Gastroesophageal sphincter (tissue), 4 donors: Measurements from ENCODE around the gene ACTC1. TPM values are rescaled to one million over a fixed set of nuclear protein-coding genes. Genes with fewer than 3 reads are reported as not detected.

Experiments
- ATAC-seq: fragments of 150-250 bp; one replicate; pipeline ENCODE4 v1.9.1; 2016; ENCODE audit warnings: mild to moderate bottlenecking, moderate library complexity
- H3K27ac ChIP-seq, 4 donors: fragments of 200-600 bp; sonication (generic) in 3 of 4; 1 replicate in 3 of 4; 2 replicates in 1 of 4; pipeline ENCODE4 v1.5.1; 2016 to 2019
- H3K27me3 ChIP-seq: fragments of 200-600 bp; sonication (generic); one replicate; pipeline ENCODE4 v1.5.1; 2019
- H3K36me3 ChIP-seq, 2 donors: fragments of 200-600 bp; sonication (generic); one replicate each; pipeline ENCODE4 v1.5.1; 2019; ENCODE audit warnings: control low read depth in 1 of 2
- H3K4me1 ChIP-seq, 3 donors: fragments of 200-600 bp; sonication (generic); 1 replicate in 2 of 3; 2 replicates in 1 of 3; pipeline ENCODE4 v1.5.1; 2016 to 2019; ENCODE audit warnings: control low read depth in 2 of 3
- H3K4me3 ChIP-seq, 2 donors: fragments of 200-600 bp; sonication (generic); one replicate each; pipeline ENCODE4 v1.5.1; 2019; ENCODE audit warnings: mild to moderate bottlenecking in 1 of 2, moderate library complexity in 1 of 2
- H3K9me3 ChIP-seq, 3 donors: fragments of 200-600 bp; sonication (generic); one replicate each; pipeline ENCODE4 v1.5.1; 2017 to 2019; ENCODE audit warnings: control low read depth in 2 of 3
- CTCF ChIP-seq, 4 experiments: fragments of 200-600 bp in 2 of 4; fragments of 450-650 bp in 2 of 4; sonication (generic) in 1 of 4; IDR thresholded peaks; one replicate each; pipeline ENCODE4 v1.5.1; 2017 to 2019; ENCODE audit warnings: antibody characterized with exemption in 4 of 4, mild to moderate bottlenecking in 2 of 4, moderate library complexity in 2 of 4
- EP300 ChIP-seq: sonication (generic); formaldehyde crosslinking; IDR thresholded peaks from one replicate; pipeline ENCODE4 v1.6.1; 2017; ENCODE audit warnings: antibody characterized with exemption, mild to moderate bottlenecking
- POLR2A ChIP-seq, 2 donors: fragments of 450-650 bp; IDR thresholded peaks; one replicate each; pipeline ENCODE4 v1.6.1; 2017; ENCODE audit warnings: antibody characterized with exemption in 2 of 2, mild to moderate bottlenecking in 2 of 2, moderate library complexity in 1 of 2
- POLR2AphosphoS5 ChIP-seq: sonication (generic); formaldehyde crosslinking; IDR thresholded peaks from one replicate; pipeline ENCODE4 v1.6.1; 2017; ENCODE audit warnings: antibody characterized with exemption
- WGBS, 2 donors: methylation state at CpG; one replicate each; pipeline ENCODE4 v1.1.5; 2018; ENCODE audit warnings: low coverage in 1 of 2; 5-methylcytosine and 5-hydroxymethylcytosine counted together
- total RNA-seq, 4 donors: library from RNA; depleted of rRNA; stranded (reverse); fragments of >200 nt; gene quantifications; one replicate each; pipeline ENCODE4 v1.1.0, GENCODE V29; 2016

Gene ACTC1
- 10 to 100 TPM in 1 of 4 donors, 1 to 10 TPM in 3; 6.6 to 24.2 (median 8.9) TPM for total RNA-seq

DNA sequence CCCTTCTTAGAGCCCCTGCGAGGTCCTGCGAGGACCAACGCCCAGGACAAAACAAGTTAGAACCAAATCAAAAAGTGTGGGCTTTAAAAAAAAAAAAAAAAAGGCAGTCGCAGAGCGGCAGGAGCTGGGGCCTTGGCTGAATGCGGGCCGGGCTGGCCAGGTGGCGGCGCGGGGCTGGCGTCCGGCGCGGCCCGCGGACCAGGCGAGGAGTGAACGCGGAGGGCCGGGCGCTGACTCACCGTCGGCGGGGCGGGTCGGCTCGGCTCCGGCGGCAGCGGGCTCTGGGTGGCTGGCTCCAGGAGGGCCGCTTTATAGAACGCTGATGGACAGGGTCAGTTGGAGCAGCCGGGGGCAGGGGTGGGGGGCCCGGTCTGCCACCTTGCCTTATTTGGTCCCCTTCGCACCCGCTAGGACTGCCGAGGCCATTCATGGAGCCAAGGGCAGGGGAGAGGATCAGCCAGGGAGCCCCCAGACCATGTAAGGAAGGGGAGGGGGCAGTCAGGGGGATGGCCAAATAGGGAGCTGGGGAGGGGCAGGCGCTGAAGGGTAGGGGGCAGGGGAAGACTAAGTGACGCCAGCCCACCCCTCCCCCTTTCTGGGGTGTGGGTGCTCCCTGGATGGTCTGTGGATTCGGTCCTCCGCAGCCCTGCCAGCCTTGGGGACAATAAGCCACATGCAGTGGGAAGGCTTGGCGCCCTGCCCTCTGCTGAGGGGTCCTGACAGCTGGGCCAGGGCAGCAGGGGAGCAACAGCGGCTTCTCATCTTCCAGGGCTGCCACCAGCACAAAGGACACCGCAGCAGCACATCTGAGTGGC, at the start of gene ACTC1:
Gene ACTC1, minus strand, starts transcription at position 283 of the 815 bp plus-strand sequence. CDS start 741 bp downstream, outside the sequence.
- H3K9me3 ChIP-seq, result no peaks in the 10 kb centered on the region
- peak in 2 of 4 experiments; percentile 21 to 31 for TF ChIP-seq CTCF (IDR thresholded peaks at IDR 0.05)
- TF ChIP-seq POLR2AphosphoS5, result no peak
- ATAC-seq, result peak; percentile 87
- H3K36me3 ChIP-seq, result no peaks in the 10 kb centered on the region
- H3K4me3 ChIP-seq, result peak within 1 kb of the TSS in 1 of 2 donors; percentile 40
- H3K27ac ChIP-seq, result peak within 1 kb of the TSS in 1 of 4 donors; percentile 24
- peaks cover 24% of the 10 kb centered on the region for H3K27me3 ChIP-seq
- WGBS, 2 donors, result 3 to 4% methylated on average over 5 to 23 of the region's 44 CpGs
- H3K4me1 ChIP-seq, result peaks cover 0 to 27% (median 9%) of the 10 kb centered on the region in 3 donors

GRCh38 chr15:34841262-34841725, 45.9 kb upstream of the ACTC1 start:
- no peak for ATAC-seq
- no peaks in the 10 kb centered on the region for H3K9me3 ChIP-seq
- H3K4me3 ChIP-seq, result no peak overlapping the region
- H3K27ac ChIP-seq, result no peak overlapping the region
- peaks cover 0 to 10% (median 0%) of the 10 kb centered on the region in 3 donors for H3K4me1 ChIP-seq
- H3K36me3 ChIP-seq, result no peaks in the 10 kb centered on the region
- H3K27me3 ChIP-seq, result no peaks in the 10 kb centered on the region
- TF ChIP-seq EP300 (no peak), POLR2AphosphoS5 (peak; percentile 13), POLR2A (IDR thresholded peaks at IDR 0.05) (no peak), CTCF (IDR thresholded peaks at IDR 0.05) (no peak)

DNA sequence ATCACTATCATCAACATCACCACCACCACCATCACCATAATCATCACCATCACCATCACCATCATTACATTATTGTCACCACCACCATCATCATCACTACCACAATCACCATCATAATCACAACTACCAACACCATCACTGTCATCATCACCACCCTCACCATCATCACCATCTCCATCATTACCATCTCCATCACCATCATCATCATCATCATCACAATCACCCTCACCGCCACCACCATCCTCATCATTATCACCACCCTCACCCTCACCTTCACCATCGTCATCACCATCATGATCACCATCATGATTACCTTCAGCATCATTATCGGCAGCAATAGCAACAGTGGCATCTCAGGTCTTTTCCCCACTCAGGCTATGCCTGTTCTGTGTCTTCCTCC, 42.9 kb upstream of the ACTC1 start:
- WGBS, 2 donors, result 94 to 96% methylated on average over 3 of the region's 3 CpGs
- peaks cover 0 to 7% (median 0%) of the 10 kb centered on the region in 3 donors for H3K9me3 ChIP-seq
- peaks cover 0 to 10% (median 0%) of the 10 kb centered on the region in 3 donors for H3K4me1 ChIP-seq
- H3K27me3 ChIP-seq, result no peaks in the 10 kb centered on the region
- TF ChIP-seq CTCF (IDR thresholded peaks at IDR 0.05) (no peak), POLR2AphosphoS5 (no peak), POLR2A (IDR thresholded peaks at IDR 0.05) (no peak), EP300 (no peak)
- no peak for ATAC-seq
- no peak overlapping the region for H3K27ac ChIP-seq
- H3K4me3 ChIP-seq, result no peak overlapping the region
- H3K36me3 ChIP-seq, result no peaks in the 10 kb centered on the region

DNA sequence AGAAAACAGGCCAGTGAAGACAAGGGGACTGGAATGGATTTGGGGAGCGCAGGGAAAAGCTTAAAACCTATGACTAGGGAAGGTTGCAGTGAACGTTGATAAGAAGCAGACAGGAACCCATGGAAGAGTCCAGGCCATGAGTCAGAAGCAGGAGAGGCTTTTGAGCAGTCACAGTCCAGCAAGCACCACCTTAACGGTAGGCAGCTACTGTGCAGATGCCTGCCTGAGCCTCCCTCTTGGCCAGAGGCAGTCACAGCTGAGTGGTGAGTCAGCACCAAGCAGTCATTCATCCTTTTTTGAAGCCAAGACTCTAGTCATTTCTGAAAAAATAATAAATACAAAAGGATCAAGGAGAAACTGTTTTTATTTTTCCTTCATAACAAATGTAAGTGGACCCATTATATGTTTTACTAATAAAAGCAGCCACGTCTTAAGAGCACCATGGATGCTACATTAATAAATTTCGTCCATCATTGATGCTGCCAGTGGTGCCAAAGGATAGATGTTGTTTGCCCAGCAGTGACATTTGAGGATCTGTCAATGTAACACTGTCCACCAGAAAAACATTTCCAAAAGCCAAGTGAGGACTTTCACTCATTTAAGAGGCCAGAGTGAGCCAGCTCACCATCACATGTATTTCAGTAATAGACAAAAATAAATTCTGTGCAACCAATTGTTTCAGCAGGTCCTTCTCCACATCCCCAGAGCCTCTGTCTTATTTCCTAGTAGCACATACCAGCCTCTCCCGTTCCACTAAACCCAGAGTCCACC, 42.1 kb upstream of the ACTC1 start:
- Histone ChIP-seq H3K27me3 (no peaks in the 10 kb centered on the region), H3K27ac (no peak overlapping the region), H3K9me3 (peaks cover 0 to 7% (median 0%) of the 10 kb centered on the region in 3 donors), H3K4me3 (no peak overlapping the region), H3K36me3 (no peaks in the 10 kb centered on the region), H3K4me1 (peaks cover 0 to 10% (median 0%) of the 10 kb centered on the region in 3 donors)
- TF ChIP-seq POLR2AphosphoS5 (peak; percentile 42), POLR2A (IDR thresholded peaks at IDR 0.05) (no peak), CTCF (IDR thresholded peaks at IDR 0.05) (no peak), EP300 (no peak)
- peak; percentile 41 for ATAC-seq
- WGBS, 2 donors, result 51% methylated on average over 5 to 6 of the region's 6 CpGs
